Measurements from ENCODE around the gene PLAC8L1. TPM values are rescaled to one million over a fixed set of nuclear protein-coding genes. Genes with fewer than 3 reads are reported as not detected.

PLAC8L1 gene
- total RNA-seq, 1 experiment from 2014 or later = not detected

- H3K4me3 ChIP-seq = no peak overlapping the region
- POLR2A ChIA-PET (ENCODE audit: unreplicated experiment) = no interaction called here
Observed at GRCh38 chr5:146050086-146050485, 55.3 kb downstream of the PLAC8L1 start.

GRCh38 chr5:146049704-146050026 lies 55.7 kb downstream of the PLAC8L1 start:
- CTCF ChIA-PET = interaction anchor here (0.7 to 0.9 kb wide), 2 partner anchors 146 to 162 kb away, joined by 3 read pairs; no protein-coding TSS in a partner anchor
- Histone ChIP-seq H3K79me2 (ENCODE audit: low read depth) (no peaks in the 10 kb centered on the region), H2AFZ (no peak overlapping the region), H3F3A (ENCODE audit: insufficient read depth, low read depth) (no peaks in the 10 kb centered on the region), H3K4me1 (replicated peaks; ENCODE audit: insufficient read depth) (no peaks in the 10 kb centered on the region), H3K36me3 (ENCODE audit: low read depth) (no peaks in the 10 kb centered on the region), H3K9me3 (ENCODE audit: insufficient read depth, low read depth) (0 out of 2 replicates have a peak, but pooled peaks cover 4% of the 10 kb centered on the region), H3K27ac (no peak overlapping the region), H3K4me2 (no peak overlapping the region), H4K20me1 (ENCODE audit: insufficient read depth) (no peaks in the 10 kb centered on the region), H3K27me3 (ENCODE audit: insufficient read depth, low read depth) (no peaks in the 10 kb centered on the region), H3K9me2 (ENCODE audit: insufficient read depth) (no peaks in the 10 kb centered on the region), H3K4me3 (no peak overlapping the region)
- BruUV-seq (replicated peaks) = no TSS peak
- intact Hi-C loops (cut with micrococcal nuclease; ENCODE audit: unreplicated experiment) = loop anchor here (1.0 to 5.0 kb wide), 6 partner anchors 112 to 1846 kb away; no protein-coding TSS in a partner anchor
- POLR2A ChIA-PET (ENCODE audit: unreplicated experiment) = interaction anchor here (0.7 kb wide), 1 partner anchor 194 kb away, joined by 10 read pairs; no protein-coding TSS in a partner anchor
- no peak for DNase-seq
- TF ChIP-seq EZH2 (IDR thresholded peaks at IDR 0.05; ENCODE audit: low read depth) (no peak), CTCF (conservative IDR thresholded peaks at IDR 0.05) (peak; percentile 45; the same call in 1 of the 2 replicates)

More at GRCh38 chr5:146050086-146050485, 55.3 kb downstream of the PLAC8L1 start:
- Histone ChIP-seq H3F3A (ENCODE audit: insufficient read depth, low read depth) (no peaks in the 10 kb centered on the region), H3K27ac (no peak overlapping the region), H3K9me3 (ENCODE audit: insufficient read depth, low read depth) (0 out of 2 replicates have a peak, but pooled peaks cover 4% of the 10 kb centered on the region), H3K27me3 (ENCODE audit: insufficient read depth, low read depth) (no peaks in the 10 kb centered on the region), H3K4me2 (no peak overlapping the region), H3K4me1 (replicated peaks; ENCODE audit: insufficient read depth) (no peaks in the 10 kb centered on the region), H3K36me3 (ENCODE audit: low read depth) (no peaks in the 10 kb centered on the region), H3K79me2 (ENCODE audit: low read depth) (no peaks in the 10 kb centered on the region), H4K20me1 (ENCODE audit: insufficient read depth) (no peaks in the 10 kb centered on the region), H2AFZ (no peak overlapping the region), H3K9me2 (ENCODE audit: insufficient read depth) (no peaks in the 10 kb centered on the region)
- no peak for DNase-seq
- intact Hi-C loops (cut with micrococcal nuclease; ENCODE audit: unreplicated experiment) = no loop called here
- BruUV-seq (replicated peaks) = no TSS peak
- no peak for TF ChIP-seq EZH2 (IDR thresholded peaks at IDR 0.05; ENCODE audit: low read depth)
- no peak for TF ChIP-seq CTCF (conservative IDR thresholded peaks at IDR 0.05)
- CTCF ChIA-PET = interaction anchor here (0.7 kb wide), 1 partner anchor 147 kb away, joined by 3 read pairs; no protein-coding TSS in a partner anchor

- DNase-seq = peak; percentile 67 to 68
- Histone ChIP-seq H4K20me1 (ENCODE audit: insufficient read depth) (no peaks in the 10 kb centered on the region), H3K79me2 (ENCODE audit: low read depth) (no peaks in the 10 kb centered on the region), H3K9me2 (ENCODE audit: insufficient read depth) (no peaks in the 10 kb centered on the region), H3K27me3 (ENCODE audit: insufficient read depth, low read depth) (no peaks in the 10 kb centered on the region), H3K4me1 (replicated peaks; ENCODE audit: insufficient read depth) (no peaks in the 10 kb centered on the region), H3K36me3 (ENCODE audit: low read depth) (no peaks in the 10 kb centered on the region), H3K4me3 (no peak overlapping the region), H3K27ac (no peak overlapping the region), H2AFZ (no peak overlapping the region), H3F3A (ENCODE audit: insufficient read depth, low read depth) (no peaks in the 10 kb centered on the region), H3K4me2 (no peak overlapping the region), H3K9me3 (ENCODE audit: insufficient read depth, low read depth) (0 out of 2 replicates have a peak, but pooled peaks cover 4% of the 10 kb centered on the region)
- CTCF ChIA-PET = interaction anchor here (0.6 to 0.9 kb wide), 2 partner anchors 161 to 242 kb away, joined by 3 read pairs; no protein-coding TSS in a partner anchor
- no TSS peak for BruUV-seq (replicated peaks)
- TF ChIP-seq CTCF (conservative IDR thresholded peaks at IDR 0.05) (peak; percentile 92), EZH2 (IDR thresholded peaks at IDR 0.05; ENCODE audit: low read depth) (no peak)
- intact Hi-C loops (cut with micrococcal nuclease; ENCODE audit: unreplicated experiment) = loop anchor here (1.0 to 5.0 kb wide), 6 partner anchors 112 to 1846 kb away; no protein-coding TSS in a partner anchor
- POLR2A ChIA-PET (ENCODE audit: unreplicated experiment) = interaction anchor here (0.7 kb wide), 1 partner anchor 193 kb away, joined by 10 read pairs; no protein-coding TSS in a partner anchor
Observed at GRCh38 chr5:146048994-146049703, 56.2 kb downstream of the PLAC8L1 start.
